Common myeloid progenitor, CD34-positive (primary cell): ENCODE results near the gene SYCP2.

Experiments used
- CTCF ChIA-PET: fragments of 350-600 bp; sonication (Branson Sonifier 250); formaldehyde crosslinking; loops from one replicate; lab custom pipeline; 2021; ENCODE audit warnings: antibody characterized with exemption; lab: Charles Lee
- POLR2A ChIA-PET: fragments of 350-600 bp; sonication (Branson Sonifier 250); formaldehyde crosslinking; loops from one replicate; lab custom pipeline; 2021; ENCODE audit warnings: antibody characterized with exemption; lab: Charles Lee
- DNase-seq, 3 donors: peaks; one replicate each; pipeline versions ENCODE4 v3.0.0 to v3.0.0-alpha.2; 2013
- H3K27ac ChIP-seq, 2 experiments: 1 replicate in 1 of 2; 2 replicates in 1 of 2; pipeline ENCODE4 v1.7.0; 2013; ENCODE audit warnings: inconsistent platforms in 2 of 2, low read length in 2 of 2, mild to moderate bottlenecking in 2 of 2, low read depth in 1 of 2, moderate library complexity in 1 of 2; ENCODE audit not compliant: severe bottlenecking in 2 of 2, insufficient read depth in 1 of 2, poor library complexity in 1 of 2
- H3K27me3 ChIP-seq, 5 experiments: replicated peaks in 2 of 5; 1 replicate in 3 of 5; 2 replicates in 2 of 5; pipeline versions ENCODE4 v1.6.1 to v1.7.0; 2013; ENCODE audit warnings: low read length in 4 of 5, mild to moderate bottlenecking in 2 of 5, moderate library complexity in 2 of 5, inconsistent platforms in 1 of 5; ENCODE audit not compliant: insufficient read depth in 5 of 5, control insufficient read depth in 4 of 5
- H3K36me3 ChIP-seq, 4 experiments: 1 replicate in 2 of 4; 2 replicates in 2 of 4; pipeline versions ENCODE4 v1.6.1 to v1.7.0; 2013; ENCODE audit warnings: low read length in 3 of 4, control low read depth in 1 of 4, mild to moderate bottlenecking in 1 of 4; ENCODE audit not compliant: control insufficient read depth in 4 of 4, insufficient read depth in 4 of 4
- H3K4me1 ChIP-seq, 4 experiments: 1 replicate in 3 of 4; 2 replicates in 1 of 4; pipeline versions ENCODE4 v1.6.1 to v1.7.1; 2013; ENCODE audit warnings: low read length in 3 of 4, mild to moderate bottlenecking in 3 of 4, control low read depth in 1 of 4, inconsistent platforms in 1 of 4, moderate library complexity in 1 of 4; ENCODE audit not compliant: control insufficient read depth in 4 of 4, insufficient read depth in 4 of 4; ENCODE audit errors: control extremely low read depth in 1 of 4
- H3K4me3 ChIP-seq, 7 experiments: 1 replicate in 4 of 7; 2 replicates in 3 of 7; pipeline versions ENCODE4 v1.5.1 to v1.7.0; 2013; ENCODE audit warnings: mild to moderate bottlenecking in 7 of 7, low read length in 6 of 7, moderate library complexity in 6 of 7, inconsistent platforms in 2 of 7, low read depth in 2 of 7, control low read depth in 1 of 7; ENCODE audit not compliant: insufficient read depth in 4 of 7, control insufficient read depth in 1 of 7; ENCODE audit errors: extremely low read depth in 1 of 7
- H3K9me3 ChIP-seq, 5 experiments: 1 replicate in 4 of 5; 2 replicates in 1 of 5; pipeline versions ENCODE4 v1.6.1 to v1.7.1; 2013; ENCODE audit warnings: low read length in 4 of 5, mild to moderate bottlenecking in 2 of 5, inconsistent platforms in 1 of 5, low read depth in 1 of 5, moderate library complexity in 1 of 5; ENCODE audit not compliant: control insufficient read depth in 4 of 5, insufficient read depth in 2 of 5; ENCODE audit errors: control extremely low read depth in 1 of 5
- WGBS: methylation state at CpG from one replicate; pipeline ENCODE4 v1.1.5; 2013; ENCODE audit not compliant: insufficient coverage; 5-methylcytosine and 5-hydroxymethylcytosine counted together

Gene SYCP2

GRCh38 chr20:59816146-59816738 lies 117.2 kb downstream of the SYCP2 start:
- Histone ChIP-seq H3K27me3 (peaks cover 0 to 9% (median 4%) of the 10 kb centered on the region in 5 experiments), H3K9me3 (no peaks in the 10 kb centered on the region), H3K4me3 (no peak overlapping the region), H3K27ac (no peak overlapping the region), H3K36me3 (no peaks in the 10 kb centered on the region), H3K4me1 (no peaks in the 10 kb centered on the region)
- DNase-seq, result no peak
- ChIA-PET POLR2A (no interaction called here), CTCF (no interaction called here)
- WGBS, result 79% methylated on average over 4 of the region's 4 CpGs

GRCh38 chr20:59814840-59815340 lies 118.5 kb downstream of the SYCP2 start:
- Histone ChIP-seq H3K36me3 (no peaks in the 10 kb centered on the region), H3K4me3 (no peak overlapping the region), H3K9me3 (no peaks in the 10 kb centered on the region), H3K27me3 (peaks cover 0 to 9% (median 4%) of the 10 kb centered on the region in 5 experiments), H3K4me1 (no peaks in the 10 kb centered on the region), H3K27ac (no peak overlapping the region)
- ChIA-PET CTCF (interaction anchor here (0.6 kb wide), 1 partner anchor 10 kb away, joined by 4 read pairs; no protein-coding TSS in a partner anchor), POLR2A (no interaction called here)
- 93% methylated on average over 8 of the region's 8 CpGs for WGBS
- DNase-seq, result no peak

GRCh38 chr20:59813948-59814839 lies 119.2 kb downstream of the SYCP2 start:
- no peak overlapping the region for H3K4me3 ChIP-seq
- ChIA-PET CTCF (interaction anchor here (1.1 kb wide), 1 partner anchor 20 kb away, joined by 3 read pairs; no protein-coding TSS in a partner anchor), POLR2A (no interaction called here)
- no peak overlapping the region for H3K27ac ChIP-seq
- DNase-seq, result no peak
- H3K9me3 ChIP-seq, result no peaks in the 10 kb centered on the region
- H3K4me1 ChIP-seq, result no peaks in the 10 kb centered on the region
- WGBS, result 84% methylated on average over 19 of the region's 21 CpGs
- H3K36me3 ChIP-seq, result no peaks in the 10 kb centered on the region
- peaks cover 0 to 9% (median 4%) of the 10 kb centered on the region in 5 experiments for H3K27me3 ChIP-seq
